NCI-H1436 (cell line): ENCODE data around the gene C1QTNF8.

Source experiments
- DNase-seq: peaks from one replicate; lab custom pipeline; 2025; lab: John Stamatoyannopoulos, UW

C1QTNF8 gene

DNA sequence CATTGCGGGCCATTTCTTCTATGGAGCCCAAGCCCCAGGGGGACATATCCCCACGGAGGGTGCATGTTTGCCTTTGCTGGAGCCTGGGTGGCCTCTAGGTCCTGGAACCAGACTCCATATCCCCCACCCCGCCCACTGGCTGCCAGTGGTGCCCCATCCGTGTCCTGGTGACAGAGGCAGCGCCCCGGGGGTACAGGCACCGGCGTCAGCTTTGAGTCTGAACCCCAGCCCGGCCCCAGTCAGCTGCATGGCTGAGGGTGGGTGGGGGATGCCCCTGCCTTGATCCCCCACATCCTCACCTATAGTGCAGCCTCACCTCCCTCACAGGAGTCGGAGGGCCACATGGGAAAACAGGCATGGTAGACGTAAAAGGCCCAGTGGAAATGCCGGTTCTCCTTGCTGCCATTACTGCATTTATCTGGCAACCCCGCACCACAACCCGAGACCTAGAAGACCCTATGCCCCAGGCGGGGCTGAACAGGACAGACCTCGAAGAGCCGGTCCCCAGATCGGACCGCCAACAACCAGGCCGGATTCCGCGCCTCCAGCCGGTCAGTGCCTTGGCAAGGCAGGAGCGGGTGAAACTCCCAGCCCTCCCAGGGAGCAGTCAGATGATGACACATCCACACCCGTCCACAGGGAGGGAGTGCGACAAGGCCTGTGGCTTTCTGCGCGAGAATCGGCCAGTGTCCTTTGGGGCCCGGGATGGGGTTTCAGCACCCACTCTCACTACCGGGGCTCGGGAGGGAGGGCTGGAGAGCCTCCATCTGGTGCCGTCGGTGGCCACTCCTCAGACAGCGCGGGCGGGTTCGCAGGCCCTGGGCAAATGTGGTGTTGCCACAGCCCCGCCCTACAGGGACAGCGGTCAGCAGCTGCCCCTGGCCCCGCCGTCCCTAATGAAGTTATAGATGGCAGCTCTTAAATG, 35.4 kb downstream of the C1QTNF8 start:
- no peak for DNase-seq

DNA sequence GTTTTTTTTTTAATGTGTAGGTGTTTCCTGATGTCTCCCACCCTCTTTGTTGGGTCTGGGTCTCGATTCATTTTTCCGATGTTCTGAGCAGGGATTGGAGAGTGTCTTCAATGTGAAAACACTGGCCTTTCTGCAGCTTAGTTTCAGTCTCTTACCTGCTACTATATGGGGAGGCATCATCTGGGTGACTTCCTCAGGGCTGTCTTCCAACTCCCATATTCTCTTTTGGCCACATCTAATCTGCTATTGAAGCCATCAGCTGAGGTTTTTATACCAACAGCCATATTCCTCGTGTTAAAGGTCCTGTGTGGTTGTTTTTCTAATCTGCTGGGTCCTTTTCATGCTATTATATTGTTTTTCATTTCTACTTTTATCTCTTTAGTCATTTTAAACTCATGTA, 36.7 kb downstream of the C1QTNF8 start:
- DNase-seq: no peak

DNA sequence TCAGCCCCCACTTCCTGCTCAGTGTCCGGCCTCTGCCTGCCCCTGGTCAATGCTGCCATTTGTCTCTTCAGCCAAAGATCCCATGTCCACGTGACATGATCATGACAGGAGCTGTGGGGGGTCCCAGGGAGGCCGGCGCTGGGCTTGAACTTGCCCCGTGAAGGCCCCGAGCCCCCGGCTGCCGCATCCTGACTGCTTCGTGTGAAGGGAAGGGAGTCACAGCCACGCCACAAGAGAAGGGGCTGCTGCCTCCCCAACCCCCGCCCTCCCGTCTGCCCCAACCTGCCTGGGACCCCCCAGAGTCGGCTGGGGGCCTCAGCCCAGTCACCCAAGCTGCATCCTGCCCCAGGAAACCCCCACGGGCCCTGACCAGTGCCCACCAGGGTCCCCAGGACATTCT, 37.8 kb downstream of the C1QTNF8 start:
- DNase-seq: no peak

DNA sequence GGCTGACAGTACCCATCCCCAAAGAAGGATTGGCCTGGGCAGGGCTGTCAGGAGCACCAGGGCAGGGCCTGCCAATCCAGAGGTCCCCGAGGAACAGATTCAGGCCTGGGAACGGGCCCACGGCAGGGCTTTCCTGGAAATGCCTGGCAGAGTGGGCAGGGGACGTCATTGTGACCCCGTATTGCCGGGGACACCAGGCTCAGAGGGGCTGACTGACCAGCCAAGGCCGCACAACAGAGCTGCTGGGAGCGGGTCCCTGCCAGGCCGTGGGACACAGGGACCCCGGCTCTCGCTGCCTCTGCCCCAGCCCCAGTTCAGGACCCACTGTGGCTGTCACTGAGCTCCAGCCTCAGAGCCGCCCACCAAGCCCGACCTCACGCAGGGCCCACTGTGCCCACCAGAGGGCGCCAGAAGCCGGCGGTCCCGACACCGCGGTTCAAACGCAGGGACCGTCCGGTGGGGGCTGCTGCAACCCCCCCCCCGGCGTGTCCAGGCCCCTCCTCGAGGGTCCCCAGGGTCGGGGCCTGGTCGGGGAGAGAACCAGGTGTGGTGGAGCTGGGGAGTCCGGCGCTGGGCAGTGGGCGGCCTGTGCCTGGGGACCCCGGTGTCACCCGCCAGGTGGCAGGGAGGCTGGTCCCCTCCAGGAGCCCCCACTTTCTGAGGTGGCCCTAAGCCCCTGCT, 38.7 kb downstream of the C1QTNF8 start:
- no peak for DNase-seq

DNA sequence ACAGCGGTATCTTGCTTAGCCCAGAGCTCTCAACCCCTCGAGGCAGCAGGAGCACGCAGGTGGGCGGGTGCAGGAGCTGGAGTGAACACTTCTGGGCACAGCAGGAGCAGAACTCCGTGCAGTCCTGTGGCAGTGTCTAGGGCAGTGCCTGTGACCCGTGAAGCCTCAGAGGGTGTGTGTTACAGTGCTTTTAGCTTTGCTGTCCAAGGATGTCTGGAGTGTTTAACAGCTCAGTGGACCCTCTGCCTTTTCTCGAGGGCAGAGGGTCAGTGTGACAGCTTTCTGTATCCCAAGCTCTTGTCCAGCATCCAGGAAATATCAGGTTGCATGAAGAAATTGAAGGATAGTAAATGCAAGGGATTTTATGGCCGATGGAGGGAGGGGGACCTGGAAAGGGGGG, 39.8 kb downstream of the C1QTNF8 start:
- DNase-seq: no peak

DNA sequence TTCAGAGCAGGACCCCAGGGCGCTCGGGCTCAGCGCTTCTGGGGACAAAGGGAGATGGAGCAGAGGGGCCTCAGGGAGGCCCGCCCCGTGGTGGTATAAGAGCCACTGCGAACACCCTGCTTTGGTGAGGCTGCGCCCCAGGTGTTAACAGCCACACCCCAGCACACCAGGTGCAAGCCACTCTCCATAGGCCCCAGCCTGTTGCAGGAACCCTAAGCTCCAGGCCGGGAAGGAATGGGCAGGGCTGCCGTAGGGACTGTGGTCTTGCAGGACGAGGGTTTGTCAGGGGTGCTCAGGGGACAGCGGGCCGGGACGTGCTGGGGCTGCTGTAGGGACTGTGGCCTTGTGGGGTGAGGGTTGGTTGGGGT, 40.5 kb downstream of the C1QTNF8 start:
- no peak for DNase-seq

DNA sequence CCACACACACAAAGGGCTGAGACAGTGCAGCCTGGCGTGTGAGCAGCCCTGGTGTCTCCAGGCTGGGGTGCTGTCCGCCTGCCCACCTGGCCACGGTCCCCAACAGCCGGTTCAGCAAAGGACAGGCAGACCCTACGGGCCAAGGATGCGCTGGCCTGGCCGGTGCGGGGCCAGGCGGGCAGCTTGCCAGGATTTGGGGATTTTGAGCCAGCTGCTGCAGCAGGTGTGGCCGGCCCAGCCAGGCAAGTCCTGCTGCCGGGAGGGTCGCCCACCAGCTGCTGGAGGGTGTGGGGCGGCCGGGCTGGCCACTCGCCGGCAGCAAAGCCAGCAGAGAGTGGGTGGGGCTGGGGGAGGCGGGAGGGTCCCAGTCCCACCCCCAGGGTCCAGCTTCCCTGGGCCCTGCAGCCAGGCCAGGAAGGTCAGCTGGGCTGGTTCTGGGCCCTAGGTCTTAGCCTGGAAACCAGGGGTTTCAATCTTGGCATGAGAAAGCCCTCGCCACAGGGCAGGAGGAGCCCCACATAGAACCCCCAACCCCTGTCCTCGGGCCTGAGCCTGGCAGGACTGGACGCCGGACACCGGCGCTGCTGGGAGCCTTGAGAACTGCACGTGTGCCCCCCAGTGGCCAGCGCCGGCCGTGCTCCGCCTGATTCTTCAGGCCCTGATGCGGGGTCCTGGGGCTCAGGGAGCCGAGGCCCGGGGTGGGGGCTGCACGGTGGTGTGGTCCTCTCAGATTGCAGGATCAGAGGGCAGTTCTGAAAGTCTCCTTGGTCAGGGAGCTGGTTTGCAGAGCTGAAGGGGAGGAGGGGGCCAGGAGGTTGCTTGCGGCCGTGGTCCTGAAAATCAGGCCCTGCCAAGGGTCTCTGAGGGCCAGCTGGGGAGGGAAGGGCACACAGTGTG, 41.1 kb downstream of the C1QTNF8 start:
- DNase-seq: no peak

DNA sequence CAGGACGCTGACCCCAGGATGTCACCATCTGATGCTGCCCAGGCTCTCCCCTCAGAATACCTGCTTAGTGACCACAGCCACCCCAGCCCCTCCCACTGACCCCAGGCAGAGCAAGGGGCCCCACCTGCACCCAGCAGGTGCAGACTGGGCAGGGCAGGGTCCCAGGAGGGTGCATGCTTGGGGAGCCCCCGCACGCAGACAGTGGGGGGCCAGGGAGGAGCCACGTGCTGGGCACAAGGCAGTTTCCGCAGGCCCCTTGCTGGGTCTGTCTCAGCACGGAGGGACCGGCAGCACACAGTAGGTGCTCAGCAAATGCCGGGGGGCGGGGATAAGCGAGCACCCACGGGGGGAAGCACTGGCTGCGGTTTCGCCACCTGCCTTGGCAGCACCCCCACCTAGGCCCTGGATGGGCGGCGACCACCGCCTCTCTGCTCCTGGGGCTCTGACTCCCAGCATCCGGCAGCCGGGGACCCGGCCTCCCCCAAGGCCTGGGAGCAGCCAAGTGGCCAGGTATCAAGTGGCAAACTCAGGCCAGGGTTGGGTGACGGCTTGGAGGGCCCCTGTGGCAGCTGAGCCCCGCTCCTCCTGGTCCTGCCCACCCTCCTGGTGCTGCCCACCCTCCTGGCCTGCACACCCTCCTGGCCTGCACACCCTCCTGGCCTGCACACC, 42.2 kb downstream of the C1QTNF8 start:
- no peak for DNase-seq

DNA sequence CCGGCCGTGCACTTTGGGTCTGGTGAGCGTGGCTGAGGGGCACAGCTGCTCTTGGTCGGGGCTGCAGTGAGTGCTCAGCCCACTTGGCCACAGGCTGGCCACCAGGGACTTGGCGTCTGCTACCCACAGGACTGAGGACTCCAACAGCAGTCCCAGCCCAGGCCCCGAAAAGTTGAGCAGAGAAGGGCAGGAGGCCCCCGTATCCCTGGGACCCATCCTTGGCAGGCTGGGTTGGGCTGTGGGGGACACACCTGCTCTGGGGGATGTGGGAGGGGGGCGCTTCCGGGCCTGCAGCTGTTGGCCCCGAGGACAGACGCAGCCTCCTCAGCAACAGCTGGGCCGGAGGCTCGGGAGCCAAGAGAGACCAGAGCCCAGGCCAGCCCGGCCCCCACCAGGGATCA, 42.9 kb downstream of the C1QTNF8 start:
- DNase-seq: no peak

DNA sequence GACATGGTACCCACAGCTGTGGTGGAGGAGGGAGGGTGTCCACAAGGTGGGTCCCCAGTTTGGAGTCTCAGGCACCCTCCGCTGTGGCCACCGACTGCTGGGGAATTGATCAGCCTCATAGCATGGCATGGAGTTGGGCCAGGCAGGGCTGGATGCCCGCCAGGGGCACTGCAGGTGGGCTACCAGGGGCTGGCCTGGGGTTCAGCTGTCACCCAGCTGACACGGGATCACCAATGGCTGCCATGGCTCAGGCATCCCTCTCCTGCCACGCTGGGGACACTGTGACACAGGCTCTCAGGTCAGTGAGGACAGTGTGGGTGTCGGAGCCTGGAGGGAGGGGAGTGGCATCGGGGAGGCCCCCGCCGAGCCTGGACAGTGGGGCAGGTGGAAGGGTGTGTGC, 43.3 kb downstream of the C1QTNF8 start:
- DNase-seq: no peak

DNA sequence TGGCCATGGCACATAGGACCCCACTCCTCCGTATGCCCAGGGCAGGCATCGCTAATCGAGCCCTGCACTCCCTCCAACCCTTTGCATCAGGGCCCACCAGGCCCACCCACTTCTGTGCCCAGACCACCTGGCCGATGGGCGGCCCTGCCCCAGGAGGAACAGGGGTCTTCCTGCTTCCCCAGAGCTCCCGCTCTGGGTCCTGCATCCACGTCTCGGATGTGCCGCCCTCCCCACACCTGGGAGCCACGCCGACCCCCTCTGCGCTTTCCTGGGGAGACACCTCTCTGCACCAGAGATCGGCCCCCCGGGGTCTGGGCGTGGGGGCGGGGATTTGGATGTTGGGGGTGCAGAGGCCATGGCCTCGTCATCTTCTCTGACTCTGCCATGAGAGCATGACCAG, 44.6 kb downstream of the C1QTNF8 start:
- no peak for DNase-seq

DNA sequence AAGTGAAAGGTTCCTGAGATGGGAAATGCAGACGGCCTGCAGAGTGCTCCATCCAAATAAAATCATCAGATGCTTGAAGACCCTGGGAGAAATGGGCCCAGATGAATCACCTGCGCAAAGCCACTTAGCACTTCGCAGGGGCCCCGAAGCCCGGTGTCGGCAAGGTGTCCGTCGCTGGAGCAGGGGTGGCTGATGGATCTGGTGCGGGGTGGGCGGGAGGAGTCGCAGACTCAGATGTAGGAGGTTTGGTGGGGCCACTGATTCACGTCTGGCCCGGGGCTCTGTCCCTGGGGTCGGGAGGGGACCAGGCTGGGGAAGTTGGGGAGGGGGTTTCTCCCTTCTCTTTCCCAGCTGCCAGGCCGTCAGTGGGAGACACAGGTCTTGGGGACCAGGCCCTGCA, 45.1 kb downstream of the C1QTNF8 start:
- DNase-seq: no peak

DNA sequence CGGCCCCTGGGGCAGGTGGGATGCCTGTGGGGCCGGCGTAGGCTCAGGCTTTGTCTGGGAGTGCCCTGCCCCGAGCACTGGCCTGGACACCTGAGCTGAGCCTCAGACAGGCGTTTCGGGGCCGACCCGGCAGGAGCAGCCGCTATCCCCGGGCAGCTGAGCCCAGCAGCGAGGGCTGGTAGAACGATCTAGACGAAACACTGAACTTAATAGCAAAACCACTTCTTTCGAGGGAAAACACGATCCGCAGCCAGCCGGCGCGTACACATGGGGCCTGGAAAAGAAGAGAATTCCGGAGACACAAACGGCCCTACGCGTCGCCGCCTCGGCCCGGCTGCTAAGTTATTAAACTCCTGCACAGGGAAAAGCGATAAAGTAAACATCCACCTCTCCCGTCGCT, 45.5 kb downstream of the C1QTNF8 start:
- DNase-seq: no peak

DNA sequence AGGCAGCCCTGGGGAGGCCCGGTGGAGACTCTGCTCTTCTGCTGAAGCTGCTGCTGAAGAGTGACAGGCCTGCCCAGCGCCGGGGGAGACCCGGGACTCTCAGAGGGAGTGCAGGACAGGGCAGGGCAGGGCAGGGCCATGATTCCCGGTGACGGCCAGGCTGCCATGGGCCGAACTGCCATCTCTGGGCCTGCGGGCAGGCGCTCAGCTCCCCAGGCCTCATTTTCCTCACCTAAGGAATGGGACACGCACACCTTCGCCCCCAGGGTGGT, 46.1 kb downstream of the C1QTNF8 start:
- no peak for DNase-seq

DNA sequence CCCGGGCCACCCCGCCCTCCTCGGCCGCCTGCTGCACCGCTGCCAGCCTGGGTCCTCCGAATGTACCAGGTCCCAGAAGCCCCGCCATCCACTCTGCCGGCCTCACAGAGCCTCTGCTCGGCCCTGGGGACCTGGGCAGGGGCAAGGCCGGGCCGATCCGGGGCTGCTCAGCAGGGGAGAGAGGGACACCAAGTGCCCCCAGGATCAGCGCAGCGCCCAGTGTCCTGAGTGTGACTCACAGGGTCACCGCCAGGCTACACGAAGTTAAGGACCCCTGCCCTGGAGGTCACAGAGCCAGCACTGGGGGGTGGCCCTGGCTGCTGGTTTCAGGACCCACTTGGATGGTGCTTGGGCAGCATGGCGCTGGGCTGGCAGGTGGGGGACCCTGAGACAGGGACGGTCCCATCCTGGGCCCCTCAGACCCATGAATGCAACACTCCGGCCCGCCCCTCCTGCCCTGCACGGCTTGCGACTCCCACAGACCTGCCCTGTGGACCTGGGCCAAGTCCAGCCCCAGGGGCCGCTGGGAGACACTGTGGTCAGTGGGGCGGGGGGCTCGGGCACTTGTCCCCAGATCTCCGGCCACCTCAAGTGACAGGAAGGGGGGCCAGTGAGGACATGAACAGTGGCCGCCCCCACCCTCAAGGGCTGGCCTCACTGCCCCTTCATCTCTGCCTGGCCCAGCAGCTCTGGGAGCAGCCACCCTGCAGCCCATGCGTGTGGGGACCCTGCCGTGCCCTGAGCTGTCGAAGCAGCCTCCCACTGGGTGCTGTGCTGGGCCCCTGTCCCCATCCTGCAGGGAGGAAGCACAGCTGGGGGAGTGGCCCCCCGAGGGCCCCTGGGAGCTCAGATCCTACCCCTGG, 46.7 kb downstream of the C1QTNF8 start:
- DNase-seq: no peak

DNA sequence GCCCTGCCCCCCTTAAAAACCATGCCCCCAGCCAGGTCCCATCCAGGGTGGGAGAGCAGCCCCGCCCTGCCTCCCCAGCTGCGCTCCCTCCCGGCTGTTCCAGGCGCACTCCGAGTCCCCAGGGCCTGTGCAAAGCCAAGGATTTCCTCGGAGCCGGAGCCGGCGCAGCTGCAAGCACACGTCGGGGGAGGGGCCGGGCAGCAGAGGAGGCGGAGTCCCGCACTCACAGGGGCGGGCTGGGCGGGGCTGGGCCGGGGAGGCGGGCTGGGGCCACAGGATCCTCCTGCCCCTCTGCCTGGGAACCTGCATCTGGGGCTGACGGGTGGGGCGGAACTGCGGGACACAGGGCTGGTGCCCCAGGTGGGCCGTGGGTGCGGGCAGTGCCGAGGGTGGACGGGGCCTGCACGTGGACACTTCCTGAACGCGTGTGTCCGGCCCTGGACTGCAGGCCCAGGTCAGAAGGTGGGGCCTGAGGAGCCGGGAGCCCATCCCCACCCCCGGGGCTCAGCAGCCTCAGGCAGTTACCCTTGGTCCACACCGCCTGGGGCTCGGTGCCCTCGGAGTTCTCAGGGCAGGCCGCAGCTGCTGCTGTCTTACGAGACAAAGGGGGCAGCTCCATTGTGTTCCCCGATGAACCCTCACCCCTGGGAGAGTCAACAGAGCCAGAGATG, 47.5 kb downstream of the C1QTNF8 start:
- peak; percentile 31 for DNase-seq

DNA sequence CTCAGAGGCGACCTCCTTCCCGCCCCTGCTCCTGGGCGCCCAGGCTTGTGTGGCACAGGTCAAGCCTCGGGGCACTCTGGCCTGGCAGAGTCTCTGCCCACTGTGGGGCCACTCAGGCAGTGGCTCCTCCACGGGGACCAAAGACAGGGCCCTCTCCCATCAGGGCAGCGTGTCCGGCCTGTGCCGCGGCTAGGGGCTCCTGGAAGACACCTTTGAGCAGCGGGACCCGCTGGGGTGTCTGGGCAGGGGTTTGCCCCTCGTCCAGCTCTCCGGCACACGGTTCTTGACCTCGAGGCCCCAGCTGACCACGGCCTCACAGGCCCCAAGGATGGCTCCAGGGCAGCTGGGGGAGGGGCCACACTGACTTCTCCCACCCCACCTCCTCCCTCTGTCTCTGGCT, 48.2 kb downstream of the C1QTNF8 start:
- no peak for DNase-seq

DNA sequence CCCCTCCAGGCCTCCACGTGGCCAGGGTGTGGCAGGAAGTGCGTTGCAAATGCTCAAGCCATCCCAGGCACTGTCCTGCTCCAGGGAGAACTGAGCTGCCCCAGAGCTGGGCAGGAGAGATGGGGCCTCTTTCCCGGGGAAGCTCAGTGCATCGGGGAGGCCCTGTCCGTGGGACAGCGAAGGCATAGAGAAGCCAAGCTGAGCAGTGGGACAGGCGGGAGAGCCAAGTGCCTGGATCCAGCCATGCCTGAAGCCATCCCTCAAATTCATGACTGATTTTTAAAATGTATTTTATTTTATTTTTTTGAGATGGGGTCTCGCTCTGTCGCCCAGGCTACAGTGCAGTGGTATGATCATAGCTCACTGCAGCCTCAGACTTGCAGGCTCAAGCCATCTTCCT, 48.9 kb downstream of the C1QTNF8 start:
- no peak for DNase-seq

DNA sequence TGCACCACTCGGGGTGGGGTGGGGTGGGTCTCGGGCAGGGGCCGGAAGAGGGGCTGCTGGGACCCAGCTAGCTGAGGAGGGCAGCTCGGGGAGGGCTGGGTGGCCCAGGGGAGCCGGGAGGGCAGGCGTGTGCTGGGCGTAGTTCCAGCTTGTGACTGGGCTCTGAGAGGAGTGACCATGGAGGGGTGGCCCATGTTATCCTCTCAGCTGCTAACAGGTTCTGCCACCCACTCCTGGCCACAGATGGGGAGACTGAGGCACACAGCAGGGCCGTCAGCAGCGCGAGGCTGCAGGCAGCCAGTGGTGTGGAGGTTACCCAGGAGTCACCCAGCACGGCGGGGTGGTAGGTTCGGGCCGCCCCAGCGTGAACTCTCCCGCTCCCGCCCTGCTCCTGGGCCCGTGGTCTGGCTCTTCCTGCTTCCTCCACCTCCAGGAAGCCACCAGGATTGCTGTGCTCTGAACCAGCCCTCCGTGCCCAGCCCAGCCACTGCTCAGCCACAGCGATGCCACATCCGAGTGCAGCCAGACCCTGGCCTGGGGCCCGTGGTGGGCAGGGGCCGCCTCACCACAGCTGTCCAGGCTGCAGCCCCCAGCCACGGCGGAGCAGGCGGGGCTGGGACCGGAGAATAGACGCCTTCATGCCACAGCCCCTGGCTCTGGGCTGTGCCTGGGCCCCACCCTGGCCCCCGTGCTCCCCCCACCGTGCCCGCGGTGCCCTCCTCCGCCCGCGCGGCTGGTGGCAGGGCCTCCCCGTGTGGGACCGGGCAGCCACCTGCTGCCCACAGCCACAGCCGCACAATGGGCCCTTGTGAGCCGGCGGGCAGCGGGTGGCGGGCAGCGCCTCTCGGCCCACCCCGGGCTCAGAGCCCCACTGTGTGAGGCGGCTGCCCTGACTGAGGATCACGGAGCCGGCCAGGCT, 49.8 kb downstream of the C1QTNF8 start:
- DNase-seq: no peak
